Measurements from ENCODE around the gene MUC6. TPM values are rescaled to one million over a fixed set of nuclear protein-coding genes. Genes with fewer than 3 reads are reported as not detected.

Gene MUC6
- total RNA-seq, 1 experiment from 2014 or later: not detected

GRCh38 chr11:1029051-1029450 lies 7.5 kb downstream of the MUC6 start:
- no peak overlapping the region for H3K14ac ChIP-seq (ENCODE audit: insufficient read depth, low read length)
- H3K18ac ChIP-seq (ENCODE audit: insufficient read length, low read depth, low read length): no peak overlapping the region
- H3K9me3 ChIP-seq (ENCODE audit: control insufficient read depth, low read depth, low read length): no peaks in the 10 kb centered on the region
- no peak overlapping the region for H2AFZ ChIP-seq (ENCODE audit: low read length)
- H3K9ac ChIP-seq (ENCODE audit: extremely low read depth, insufficient read length, low read length): no peak overlapping the region
- no peak overlapping the region for H2BK15ac ChIP-seq (ENCODE audit: low read depth, low read length)
- H2BK20ac ChIP-seq (ENCODE audit: low read depth, low read length, poor library complexity, severe bottlenecking): no peak overlapping the region
- H3K56ac ChIP-seq (ENCODE audit: insufficient read length, low read depth, low read length): no peak overlapping the region
- no peak overlapping the region for H3T11ph ChIP-seq (ENCODE audit: low read length)
- no peak overlapping the region for H3K4ac ChIP-seq (ENCODE audit: low read depth, low read length)
- no peak overlapping the region for H3K27ac Mint-ChIP-seq
- H3K79me1 ChIP-seq (ENCODE audit: insufficient read depth, low read depth, low read length, poor library complexity, severe bottlenecking): no peaks in the 10 kb centered on the region
- no peak overlapping the region for H4K5ac ChIP-seq (ENCODE audit: insufficient read length, low read depth, low read length)
- H4K20me1 ChIP-seq (ENCODE audit: control insufficient read depth, insufficient read depth, insufficient read length): no peaks in the 10 kb centered on the region
- no peak overlapping the region for H4K8ac ChIP-seq (replicated peaks; ENCODE audit: insufficient read length, low read depth, low read length)
- no peak overlapping the region for H3K4me3 Mint-ChIP-seq
- H3K23me2 ChIP-seq (ENCODE audit: insufficient read length, low read depth, low read length, poor library complexity, severe bottlenecking): no peaks in the 10 kb centered on the region
- DNase-seq: no peak
- no peak overlapping the region for H3K4me2 ChIP-seq (ENCODE audit: insufficient read depth, insufficient read length, low read length)
- no peaks in the 10 kb centered on the region for H3K4me1 Mint-ChIP-seq
- no peaks in the 10 kb centered on the region for H3K4me1 ChIP-seq (ENCODE audit: insufficient read depth, low read length)
- H2AK5ac ChIP-seq (ENCODE audit: insufficient read length, low read length): no peak overlapping the region
- WGBS (ENCODE audit: extremely low coverage, insufficient read length, low lambda C conversion rate): no CpG with 5 or more reads among the region's 25 CpGs
- no peak overlapping the region for H3K23ac ChIP-seq (ENCODE audit: insufficient read length, low read depth, low read length)
- no peak overlapping the region for H2BK5ac ChIP-seq (ENCODE audit: insufficient read length, low read length)
- no peaks in the 10 kb centered on the region for H3K27me3 ChIP-seq (ENCODE audit: insufficient read depth, low read length)
- H4K91ac ChIP-seq (ENCODE audit: insufficient read length, low read depth, low read length): no peak overlapping the region
- no peaks in the 10 kb centered on the region for H3K79me2 ChIP-seq (ENCODE audit: insufficient read depth, low read length)
- no peak overlapping the region for H3K27ac ChIP-seq (ENCODE audit: insufficient read length, low read depth, low read length)
- H2BK12ac ChIP-seq (ENCODE audit: insufficient read length, low read depth, low read length): no peak overlapping the region
- no peaks in the 10 kb centered on the region for H3K36me3 Mint-ChIP-seq (ENCODE audit: insufficient read depth in 1 of 3, low read depth in 3 of 3)
- H3K9me3 Mint-ChIP-seq: peaks cover 0 to 6% of the 10 kb centered on the region in 2 experiments; a peak in 2 of 5 replicates
- H2BK120ac ChIP-seq (ENCODE audit: low read depth, low read length, poor library complexity, severe bottlenecking): no peak overlapping the region
- no peaks in the 10 kb centered on the region for H3K27me3 Mint-ChIP-seq (ENCODE audit: low read depth)
- TF ChIP-seq CTCF (conservative IDR thresholded peaks at IDR 0.05): no peak

Measured in H9 (cell line).